BJ (cell line): ENCODE data around the gene CRYBA4. TPM values are rescaled to one million over a fixed set of nuclear protein-coding genes. Genes with fewer than 3 reads are reported as not detected.

Experiments used
- CTCF ChIA-PET: fragments of 350-600 bp; formaldehyde crosslinking; extraction: SDS; loops from one replicate; lab custom pipeline; 2021; ENCODE audit warnings: antibody characterized with exemption, inconsistent platforms; lab: Yijun Ruan, JAX
- POLR2A ChIA-PET: fragments of 300-600 bp; sonication (Branson Sonifier 250); formaldehyde crosslinking; extraction: SDS; loops from one replicate; lab custom pipeline; 2021; ENCODE audit warnings: antibody characterized with exemption; lab: Charles Lee
- DNase-seq: peaks from one replicate; pipeline ENCODE4 v3.0.0-alpha.2; 2011; ENCODE audit warnings: low read depth
- H3K27me3 ChIP-seq: 2 replicates; pipeline ENCODE4 v1.6.0; 2011; ENCODE audit warnings: low read length; ENCODE audit not compliant: control insufficient read depth, insufficient read depth
- H3K36me3 ChIP-seq: 2 replicates; pipeline ENCODE4 v1.5.1; 2011; ENCODE audit warnings: low read length; ENCODE audit not compliant: control insufficient read depth, insufficient read depth
- H3K4me3 ChIP-seq: 2 replicates; pipeline ENCODE4 v1.5.1; 2011; ENCODE audit warnings: low read depth, mild to moderate bottlenecking, control low read depth, low read length
- CTCF ChIP-seq: IDR thresholded peaks from 2 replicates; pipeline ENCODE4 v1.5.1; 2011; ENCODE audit warnings: low read depth, mild to moderate bottlenecking, control low read depth, inconsistent platforms, low read length, moderate library complexity; ENCODE audit not compliant: insufficient read depth
- polyA plus RNA-seq: library from polyadenylated mRNA; depleted of rRNA; stranded (reverse); fragments of >200 nt; gene quantifications from 2 replicates; pipeline ENCODE4 v1.2.3, GENCODE V29; 2011; rRNA removed
- small RNA-seq: library from RNA; depleted of rRNA; stranded (forward); fragments of <200 nt; gene quantifications from one replicate; pipeline ENCODE3, GENCODE V24; 2012; ENCODE audit warnings: low replicate concordance, low read depth; ENCODE audit not compliant: insufficient read length

Gene CRYBA4
- polyA plus RNA-seq, 1 experiment, result not detected

DNA sequence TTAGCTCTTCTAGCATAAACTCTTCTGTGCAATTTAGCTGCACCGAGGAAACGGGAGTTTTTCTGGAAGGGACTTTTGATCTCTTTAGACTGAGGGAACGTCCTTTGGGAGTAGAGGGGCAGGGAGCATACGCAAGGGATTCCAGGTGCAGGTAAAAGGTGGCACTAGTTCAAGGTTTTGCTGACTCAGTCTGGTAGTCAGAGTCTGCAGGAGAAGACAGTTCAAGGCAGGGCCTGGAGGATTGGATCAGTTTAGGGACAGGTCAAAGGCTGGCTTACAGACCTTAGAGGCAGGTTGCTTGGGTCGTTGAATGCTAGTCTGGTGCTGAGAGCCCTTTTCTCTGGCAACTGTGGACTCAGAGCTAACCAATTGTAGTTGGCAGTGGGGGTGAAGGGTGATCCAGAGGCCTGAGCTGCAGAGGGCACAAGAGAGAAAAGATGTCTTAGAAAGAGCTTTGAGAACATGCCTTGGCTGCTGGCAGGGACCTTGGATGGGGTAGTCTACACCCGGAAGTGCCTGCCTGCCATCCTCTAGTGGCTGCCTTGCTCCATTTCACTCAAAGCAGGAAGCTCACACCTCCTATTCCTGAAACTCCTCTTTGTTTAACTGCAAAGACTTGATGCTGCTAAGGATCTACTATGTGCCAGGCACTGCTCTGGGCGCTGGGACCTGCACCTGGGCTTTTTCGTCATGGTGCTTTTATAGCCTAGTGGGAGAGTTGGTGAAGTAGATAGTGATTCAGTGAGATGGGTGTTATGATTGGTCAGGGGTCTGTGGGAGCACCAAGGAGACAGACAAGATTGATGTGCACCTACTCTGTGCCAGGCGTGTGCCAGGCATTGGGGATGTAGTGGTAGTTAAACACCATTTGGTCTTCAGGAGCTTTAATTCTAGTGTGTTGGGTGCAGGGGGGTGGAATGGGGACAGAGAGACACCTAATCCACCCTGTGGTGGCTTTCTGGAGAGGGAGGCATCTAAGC is 52.7 kb downstream of the CRYBA4 start:
- POLR2A ChIA-PET, result no interaction called here
- Histone ChIP-seq H3K27me3 (no peaks in the 10 kb centered on the region), H3K36me3 (no peaks in the 10 kb centered on the region), H3K4me3 (no peak overlapping the region)
- no peak for TF ChIP-seq CTCF
- DNase-seq, result no peak
- CTCF ChIA-PET, result interaction anchor here (1.2 to 1.4 kb wide), 4 partner anchors 10 to 643 kb away, joined by 3 to 8 read pairs (median 4); no protein-coding TSS in a partner anchor

GRCh38 chr22:26675687-26676268 is 54.0 kb downstream of the CRYBA4 start:
- no peak for TF ChIP-seq CTCF
- POLR2A ChIA-PET, result no interaction called here
- DNase-seq, result no peak
- H3K4me3 ChIP-seq, result no peak overlapping the region
- CTCF ChIA-PET, result interaction anchor here (1.0 kb wide), 1 partner anchor 10 kb away, joined by 4 read pairs; no protein-coding TSS in a partner anchor
- H3K36me3 ChIP-seq, result no peaks in the 10 kb centered on the region
- H3K27me3 ChIP-seq, result no peaks in the 10 kb centered on the region

GRCh38 chr22:26677217-26677616 is 55.5 kb downstream of the CRYBA4 start:
- H3K27me3 ChIP-seq, result no peaks in the 10 kb centered on the region
- CTCF ChIA-PET, result interaction anchor here (0.8 to 1.1 kb wide), 3 partner anchors 80 to 1127 kb away, joined by 3 to 4 read pairs (median 3); no protein-coding TSS in a partner anchor
- no peak for DNase-seq
- H3K36me3 ChIP-seq, result peaks cover 1% of the 10 kb centered on the region; the same call in 1 of the 2 replicates
- H3K4me3 ChIP-seq, result no peak overlapping the region
- no peak for TF ChIP-seq CTCF
- POLR2A ChIA-PET, result no interaction called here

DNA sequence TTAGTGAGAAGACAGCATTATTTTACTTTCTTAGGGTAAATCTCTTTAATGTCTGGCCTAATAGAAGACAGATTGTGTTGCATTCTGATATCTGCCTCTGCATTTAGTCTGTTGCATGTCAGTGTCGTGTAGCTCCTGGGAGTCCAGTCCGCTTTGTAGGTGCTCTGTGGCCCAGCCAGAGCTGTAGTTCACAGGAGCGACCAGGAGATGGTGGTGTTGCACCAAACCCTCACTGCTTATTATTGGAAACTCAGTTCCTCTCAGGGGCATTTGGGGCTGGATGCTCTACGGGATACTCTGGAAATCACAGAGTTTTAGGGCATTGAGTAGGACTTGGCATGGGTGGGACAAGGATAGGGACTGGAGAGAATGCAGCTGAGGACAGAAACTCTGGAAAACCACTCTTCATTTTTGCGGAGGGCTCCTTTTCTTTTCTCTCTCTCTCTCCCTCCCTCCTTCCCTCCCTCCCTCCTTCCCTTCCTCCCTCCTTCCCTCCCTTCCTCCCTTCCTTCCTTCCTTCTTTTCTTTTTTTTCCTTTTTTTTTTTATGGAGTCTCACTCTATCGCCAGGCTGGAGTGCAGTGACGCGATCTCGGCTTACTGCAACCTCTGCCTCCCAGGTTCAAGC is 57.4 kb downstream of the CRYBA4 start:
- no peak overlapping the region for H3K4me3 ChIP-seq
- DNase-seq, result no peak
- no peaks in the 10 kb centered on the region for H3K27me3 ChIP-seq
- POLR2A ChIA-PET, result no interaction called here
- CTCF ChIA-PET, result interaction anchor here (0.6 to 2.1 kb wide), 28 partner anchors 10 to 1202 kb away, joined by 3 to 7 read pairs (median 3); no protein-coding TSS in a partner anchor
- peak; percentile 96 for TF ChIP-seq CTCF
- peaks cover 2% of the 10 kb centered on the region; the same call in 1 of the 2 replicates for H3K36me3 ChIP-seq

Small RNA genes lying within 50 kb of the gene (small RNA-seq; reads per million reads assigned to genes)
- gene RF01874, result not detected

Other genes with a start within 250 kb of the CRYBA4 start
- gene ASPHD2, start 192.7 kb upstream of the CRYBA4 start, polyA plus RNA-seq, result 2.3 and 2.5 TPM in 2 replicates
- 20.3 and 22.5 TPM in 2 replicates for gene HPS4, start 138.2 kb upstream of the CRYBA4 start, polyA plus RNA-seq
- gene SRRD, start 138.1 kb upstream of the CRYBA4 start, polyA plus RNA-seq, result 13.1 and 26.9 TPM in 2 replicates
- 30.5 and 34.7 TPM in 2 replicates for gene TFIP11, start 109.5 kb upstream of the CRYBA4 start, polyA plus RNA-seq
- 48.1 and 84.9 TPM in 2 replicates for gene TPST2, start 31.8 kb upstream of the CRYBA4 start, polyA plus RNA-seq
- gene CRYBB1, start 3.9 kb upstream of the CRYBA4 start, polyA plus RNA-seq, result not detected in 2 replicates
- 1.1 and 1.2 TPM in 2 replicates for gene MIAT, start 35.6 kb downstream of the CRYBA4 start, polyA plus RNA-seq